ENCODE data around the gene DIS3L2. TPM values are rescaled to one million over a fixed set of nuclear protein-coding genes. Genes with fewer than 3 reads are reported as not detected.

Gene DIS3L2
- total and polyA plus RNA-seq, 10 donors: 9.1 to 59.8 (median 35.4) TPM

DNA sequence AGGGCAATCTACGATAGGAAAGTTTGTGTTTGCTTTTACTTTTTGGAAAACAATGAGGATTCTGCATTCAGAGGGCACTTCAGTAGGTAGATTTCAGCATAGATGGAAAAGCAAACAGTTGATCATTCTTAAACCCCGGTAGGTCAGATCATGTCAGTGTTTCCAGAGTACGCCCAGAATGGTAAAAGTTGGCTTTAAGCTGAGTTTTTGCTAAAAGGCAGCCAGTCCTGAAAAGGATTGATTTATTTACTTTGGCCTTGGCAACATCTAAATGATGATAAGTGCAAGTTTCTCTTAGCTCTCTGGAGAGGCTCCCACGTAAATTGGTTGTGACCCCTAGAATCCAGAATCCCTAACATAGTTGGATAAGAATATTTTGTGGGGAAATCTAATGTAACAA lies 168.0 kb downstream of the DIS3L2 start:
- intact Hi-C loops (cut with DNase I; ENCODE audit: low total_unique reads): no loop called here
- Histone ChIP-seq H3K27ac (no peak overlapping the region), H3K36me3 (peaks cover 0 to 55% (median 22%) of the 10 kb centered on the region in 6 donors), H3K4me1 (no peaks in the 10 kb centered on the region), H3K4me3 (no peak overlapping the region), H3K27me3 (replicated peaks in 1 of 7) (no peaks in the 10 kb centered on the region), H3K9me3 (no peaks in the 10 kb centered on the region)
- WGBS, 5 donors: 65 to 74% (median 71%) methylated on average over 4 of the region's 4 CpGs
- DNase-seq: no peak
- TF ChIP-seq POLR2AphosphoS5 (IDR thresholded peaks at IDR 0.05) (no peak), CTCF (IDR thresholded peaks at IDR 0.05 in 8 of 11, conservative IDR thresholded peaks at IDR 0.05 in 3 of 11) (no peak), POLR2A (IDR thresholded peaks at IDR 0.05) (no peak)

GRCh38 chr2:232132181-232132580 lies 170.7 kb downstream of the DIS3L2 start:
- H3K27me3 ChIP-seq (replicated peaks in 1 of 7): no peaks in the 10 kb centered on the region
- intact Hi-C loops (cut with DNase I; ENCODE audit: low total_unique reads): no loop called here

GRCh38 chr2:232133078-232133477 lies 171.6 kb downstream of the DIS3L2 start:
- WGBS, 5 donors: 93 to 100% (median 100%) methylated on average over 1 of the region's 1 CpG
- Histone ChIP-seq H3K4me1 (peaks cover 0 to 12% (median 7%) of the 10 kb centered on the region in 6 donors), H3K27ac (no peak overlapping the region), H3K9me3 (no peaks in the 10 kb centered on the region), H3K27me3 (replicated peaks in 1 of 7) (no peaks in the 10 kb centered on the region), H3K4me3 (no peak overlapping the region), H3K36me3 (peaks cover 0 to 50% (median 20%) of the 10 kb centered on the region in 6 donors)
- DNase-seq: no peak
- TF ChIP-seq POLR2AphosphoS5 (IDR thresholded peaks at IDR 0.05): no peak
- no peak for TF ChIP-seq POLR2A (IDR thresholded peaks at IDR 0.05)
- no peak for TF ChIP-seq CTCF (IDR thresholded peaks at IDR 0.05 in 8 of 11, conservative IDR thresholded peaks at IDR 0.05 in 3 of 11)
- intact Hi-C loops (cut with DNase I; ENCODE audit: low total_unique reads): no loop called here

More at GRCh38 chr2:232132181-232132580, 170.7 kb downstream of the DIS3L2 start:
- H3K4me3 ChIP-seq: no peak overlapping the region
- 95 to 98% (median 96%) methylated on average over 3 of the region's 3 CpGs for WGBS, 5 donors
- TF ChIP-seq CTCF (IDR thresholded peaks at IDR 0.05 in 8 of 11, conservative IDR thresholded peaks at IDR 0.05 in 3 of 11): no peak
- DNase-seq: no peak
- peaks cover 0 to 3% (median 0%) of the 10 kb centered on the region in 6 donors for H3K4me1 ChIP-seq
- H3K9me3 ChIP-seq: no peaks in the 10 kb centered on the region
- peaks cover 0 to 55% (median 22%) of the 10 kb centered on the region in 6 donors for H3K36me3 ChIP-seq
- H3K27ac ChIP-seq: no peak overlapping the region

DNA sequence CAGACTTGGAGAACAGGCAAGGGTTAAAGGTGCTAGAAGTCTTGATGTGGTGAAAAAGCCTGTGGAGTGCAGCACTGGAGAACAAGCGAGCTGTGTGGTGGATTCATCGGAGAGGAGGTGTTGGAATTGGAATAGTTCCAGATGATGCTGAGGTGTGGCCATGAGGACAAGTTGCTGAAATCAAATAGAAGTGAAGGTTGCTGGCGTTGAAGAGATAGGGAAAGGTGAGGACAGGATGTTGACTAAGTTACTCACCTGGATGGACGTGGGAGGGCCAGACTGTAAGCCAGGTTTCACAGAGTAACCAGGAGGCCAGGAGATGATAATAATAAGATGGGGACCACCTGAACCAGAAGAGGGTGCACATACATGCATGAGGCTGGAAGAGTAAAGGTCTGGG lies 173.4 kb downstream of the DIS3L2 start:
- Histone ChIP-seq H3K27ac (no peak overlapping the region), H3K36me3 (peaks cover 0 to 41% (median 20%) of the 10 kb centered on the region in 6 donors), H3K4me1 (peaks cover 0 to 29% (median 15%) of the 10 kb centered on the region in 6 donors), H3K4me3 (no peak overlapping the region), H3K27me3 (replicated peaks in 1 of 7) (no peaks in the 10 kb centered on the region), H3K9me3 (no peaks in the 10 kb centered on the region)
- WGBS, 5 donors: 91 to 98% (median 94%) methylated on average over 4 of the region's 4 CpGs
- DNase-seq: no peak
- intact Hi-C loops (cut with DNase I; ENCODE audit: low total_unique reads): no loop called here
- TF ChIP-seq POLR2AphosphoS5 (IDR thresholded peaks at IDR 0.05) (no peak), POLR2A (IDR thresholded peaks at IDR 0.05) (no peak), CTCF (IDR thresholded peaks at IDR 0.05 in 8 of 11, conservative IDR thresholded peaks at IDR 0.05 in 3 of 11) (no peak)
